ENCODE data around the gene DPF3. TPM values are rescaled to one million over a fixed set of nuclear protein-coding genes. Genes with fewer than 3 reads are reported as not detected.

Gene DPF3
- total and polyA plus RNA-seq, 2 of the 13 experiments (the other 11 are each of a cell fraction or from before 2014, with no cell fraction given), result 0.09 to 0.60 TPM

GRCh38 chr14:72611506-72611905 lies 282.4 kb downstream of the DPF3 start:
- Histone ChIP-seq H3K4me1 (ENCODE audit: insufficient read depth, low read length) (no peaks in the 10 kb centered on the region), H3K9ac (ENCODE audit: insufficient read depth, low read depth, low read length) (no peak overlapping the region), H3K27me3 (ENCODE audit: control insufficient read depth in 1 of 2, insufficient read depth in 2 of 2, low read length in 2 of 2) (peaks cover 2 to 18% of the 10 kb centered on the region in 2 experiments; a peak in 2 of 5 replicates), H3K4me3 (replicated peaks in 1 of 3; ENCODE audit: insufficient read depth in 1 of 3, low read depth in 2 of 3, low read length in 3 of 3) (no peak overlapping the region), H3K36me3 (replicated peaks in 1 of 2; ENCODE audit: control insufficient read depth in 1 of 2, insufficient read depth in 2 of 2, low read length in 2 of 2) (no peaks in the 10 kb centered on the region), H3K4me2 (ENCODE audit: low read depth, low read length) (no peak overlapping the region), H3K79me2 (ENCODE audit: insufficient read depth, low read length) (no peaks in the 10 kb centered on the region), H4K20me1 (ENCODE audit: insufficient read depth, low read length) (no peaks in the 10 kb centered on the region), H2AFZ (ENCODE audit: low read length) (no peak overlapping the region), H3K27ac (ENCODE audit: extremely low read length, insufficient read depth, low read length) (no peak overlapping the region), H3K9me3 (ENCODE audit: low read length) (no peaks in the 10 kb centered on the region)
- CTCF ChIA-PET (ENCODE audit: low intra/inter-chr PET ratio, low total read pairs), result no interaction called here
- intact Hi-C loops (cut with micrococcal nuclease; ENCODE audit: unreplicated experiment) (no loop called here), in situ Hi-C loops (cut with HindIII; ENCODE audit: extremely low pct_ligation_motif_present, low pct_unique_long_range_greater_than_20kb) (no loop called here)
- ATAC-seq (no peak), FAIRE-seq (no peak), DNase-seq (ENCODE audit: low spot score) (no peak)
- no TSS peak for BruUV-seq (replicated peaks)
- POLR2A ChIA-PET, result no interaction called here
- WGBS (ENCODE audit: low lambda C conversion rate), result 36% methylated on average over 3 of the region's 4 CpGs
- TF ChIP-seq SSRP1 (CRISPR knock-in tag; IDR thresholded peaks at IDR 0.05), result no peak
- TF ChIP-seq ARNTL (CRISPR knock-in tag; IDR thresholded peaks at IDR 0.05), result no peak
- no peak for TF ChIP-seq SMAD1 (CRISPR knock-in tag; IDR thresholded peaks at IDR 0.05; ENCODE audit: borderline replicate concordance, low read depth)
- no peak for TF ChIP-seq ZNF143 (CRISPR knock-in tag; IDR thresholded peaks at IDR 0.05)
- TF ChIP-seq DDIT3 (CRISPR knock-in tag; IDR thresholded peaks at IDR 0.05), result no peak
- no peak for TF ChIP-seq MIER3 (CRISPR knock-in tag; IDR thresholded peaks at IDR 0.05; ENCODE audit: borderline replicate concordance)
- TF ChIP-seq ZNF362 (CRISPR knock-in tag; IDR thresholded peaks at IDR 0.05; ENCODE audit: borderline replicate concordance), result no peak
- no peak for TF ChIP-seq ATF2 (CRISPR knock-in tag; IDR thresholded peaks at IDR 0.05)
- TF ChIP-seq CHD4 (IDR thresholded peaks at IDR 0.05; ENCODE audit: borderline replicate concordance, low read length), result no peak
- TF ChIP-seq ZNF607 (CRISPR knock-in tag; IDR thresholded peaks at IDR 0.05; ENCODE audit: borderline replicate concordance), result no peak
- TF ChIP-seq CREBL2 (CRISPR knock-in tag; IDR thresholded peaks at IDR 0.05; ENCODE audit: borderline replicate concordance), result no peak
- no peak for TF ChIP-seq SNAI1 (CRISPR knock-in tag; IDR thresholded peaks at IDR 0.05; ENCODE audit: borderline replicate concordance)
- no peak for TF ChIP-seq SPEN (CRISPR knock-in tag; IDR thresholded peaks at IDR 0.05; ENCODE audit: low read depth)
- TF ChIP-seq, protein P1, sequence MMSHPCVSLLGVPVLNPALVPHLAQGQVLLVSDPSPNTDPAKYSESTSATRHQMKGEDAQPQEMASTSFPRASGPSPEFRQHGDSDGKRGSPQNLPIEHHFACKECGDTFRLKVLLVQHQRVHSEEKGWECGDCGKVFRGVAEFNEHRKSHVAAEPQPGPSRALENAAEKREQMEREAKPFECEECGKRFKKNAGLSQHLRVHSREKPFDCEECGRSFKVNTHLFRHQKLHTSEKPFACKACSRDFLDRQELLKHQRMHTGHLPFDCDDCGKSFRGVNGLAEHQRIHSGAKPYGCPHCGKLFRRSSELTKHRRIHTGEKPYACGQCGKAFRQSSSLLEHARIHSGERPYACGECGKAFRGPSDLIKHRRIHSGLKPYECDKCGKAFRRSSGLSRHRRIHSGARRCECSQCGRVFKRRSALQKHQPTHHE (CRISPR knock-in tag; IDR thresholded peaks at IDR 0.05; ENCODE audit: borderline replicate concordance), result no peak
- no peak for TF ChIP-seq E2F2 (CRISPR knock-in tag; IDR thresholded peaks at IDR 0.05; ENCODE audit: borderline replicate concordance)
